Retinal pigment epithelial cell (primary cell): ENCODE results near the gene OTOA.
A peak's percentile ranks its signal among the peaks of the same experiment; 100 is the strongest.
"Not testable (repeated sequence)": the region's sequence is repeated elsewhere in the genome, so short reads cannot be mapped to it uniquely, and the experiment has no call there.

ENCODE experiments used
- DNase-seq: peaks from one replicate; pipeline ENCODE4 v3.0.0-alpha.2; 2010; ENCODE audit warnings: low read depth
- H3K4me3 ChIP-seq: 2 replicates; pipeline ENCODE4 v1.5.1; 2011; ENCODE audit warnings: mild to moderate bottlenecking, low read length, control low read depth, moderate library complexity
- TF ChIP-seq, protein P1 (sequence below): conservative IDR thresholded peaks from 2 replicates; pipeline ENCODE4 v1.5.1; 2011; ENCODE audit warnings: low read depth, low read length, control low read depth, inconsistent platforms

OTOA gene

GRCh38 chr16:21625026-21625425 lies 38.7 kb upstream of the OTOA start:
- TF ChIP-seq, protein P1, sequence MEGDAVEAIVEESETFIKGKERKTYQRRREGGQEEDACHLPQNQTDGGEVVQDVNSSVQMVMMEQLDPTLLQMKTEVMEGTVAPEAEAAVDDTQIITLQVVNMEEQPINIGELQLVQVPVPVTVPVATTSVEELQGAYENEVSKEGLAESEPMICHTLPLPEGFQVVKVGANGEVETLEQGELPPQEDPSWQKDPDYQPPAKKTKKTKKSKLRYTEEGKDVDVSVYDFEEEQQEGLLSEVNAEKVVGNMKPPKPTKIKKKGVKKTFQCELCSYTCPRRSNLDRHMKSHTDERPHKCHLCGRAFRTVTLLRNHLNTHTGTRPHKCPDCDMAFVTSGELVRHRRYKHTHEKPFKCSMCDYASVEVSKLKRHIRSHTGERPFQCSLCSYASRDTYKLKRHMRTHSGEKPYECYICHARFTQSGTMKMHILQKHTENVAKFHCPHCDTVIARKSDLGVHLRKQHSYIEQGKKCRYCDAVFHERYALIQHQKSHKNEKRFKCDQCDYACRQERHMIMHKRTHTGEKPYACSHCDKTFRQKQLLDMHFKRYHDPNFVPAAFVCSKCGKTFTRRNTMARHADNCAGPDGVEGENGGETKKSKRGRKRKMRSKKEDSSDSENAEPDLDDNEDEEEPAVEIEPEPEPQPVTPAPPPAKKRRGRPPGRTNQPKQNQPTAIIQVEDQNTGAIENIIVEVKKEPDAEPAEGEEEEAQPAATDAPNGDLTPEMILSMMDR, result no peak
- H3K4me3 ChIP-seq, result no peak overlapping the region

DNA sequence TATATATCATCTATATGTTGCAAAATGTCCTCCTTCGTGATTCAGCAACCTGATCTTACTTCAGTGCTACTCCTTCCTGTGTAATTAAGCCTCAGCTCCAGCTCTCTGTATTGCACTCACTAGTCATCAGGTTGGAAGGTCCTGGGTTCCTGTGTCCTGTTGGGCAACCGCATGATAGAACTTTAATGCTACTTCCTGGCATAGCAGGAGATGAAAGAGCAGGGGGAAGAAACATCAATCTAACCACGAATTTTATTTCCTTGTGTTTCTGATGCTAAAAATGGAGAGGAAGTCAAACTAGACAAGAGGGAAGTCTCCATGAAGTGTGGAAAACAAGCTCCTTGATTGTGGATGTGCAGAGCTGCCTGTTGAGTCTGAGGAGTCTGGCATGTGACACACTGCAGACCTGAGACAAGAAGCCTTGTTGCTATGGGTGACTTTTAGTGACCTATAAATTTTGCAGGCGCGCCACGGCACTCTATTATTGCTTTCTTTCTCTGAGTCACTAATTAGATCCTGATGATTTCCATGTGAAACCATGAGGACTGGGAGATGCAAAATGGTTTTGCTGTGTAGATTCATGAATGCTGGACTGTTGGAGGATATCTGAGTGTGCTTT lies 37.0 kb upstream of the OTOA start:
- TF ChIP-seq, protein P1, result no peak
- DNase-seq, result peak; percentile 68
- H3K4me3 ChIP-seq, result no peak overlapping the region

More at GRCh38 chr16:21625026-21625425, 38.7 kb upstream of the OTOA start:
- no peak for DNase-seq

DNA sequence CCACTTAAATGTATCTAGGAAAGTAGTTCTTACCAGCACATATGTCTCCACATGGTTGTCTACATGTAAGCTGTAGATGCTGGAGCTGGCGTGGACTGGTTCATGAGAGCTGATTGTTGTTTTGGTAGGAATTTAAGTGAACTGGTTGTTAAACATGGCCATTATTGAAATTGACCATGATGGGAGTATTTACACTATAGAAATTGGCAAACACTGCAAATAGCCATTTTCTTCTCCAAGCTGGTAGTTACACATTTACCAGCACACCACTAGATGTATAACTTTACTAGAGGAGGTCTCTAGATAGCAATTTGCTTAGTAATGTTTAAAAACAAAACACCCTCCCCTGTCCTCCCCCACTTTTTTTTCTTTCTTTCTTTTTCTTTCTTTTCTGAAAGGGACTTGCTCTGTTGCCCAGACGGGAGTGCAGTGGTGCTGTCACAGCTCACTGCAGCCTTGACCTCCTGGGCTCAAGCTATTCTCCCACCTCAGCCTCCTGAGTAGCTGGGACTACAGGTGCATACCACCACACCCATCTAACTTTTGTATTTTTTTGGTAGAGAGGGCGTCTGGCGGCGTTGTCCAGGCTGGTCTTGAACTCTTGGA lies 35.5 kb upstream of the OTOA start:
- DNase-seq, result no peak
- TF ChIP-seq, protein P1, result no peak

GRCh38 chr16:21628772-21629171 lies 35.0 kb upstream of the OTOA start:
- no peak for DNase-seq
- H3K4me3 ChIP-seq, result no peak overlapping the region
- TF ChIP-seq, protein P1, result no peak

More for the DNA sequence above, 35.5 kb upstream of the OTOA start:
- H3K4me3 ChIP-seq, result no peak overlapping the region

DNA sequence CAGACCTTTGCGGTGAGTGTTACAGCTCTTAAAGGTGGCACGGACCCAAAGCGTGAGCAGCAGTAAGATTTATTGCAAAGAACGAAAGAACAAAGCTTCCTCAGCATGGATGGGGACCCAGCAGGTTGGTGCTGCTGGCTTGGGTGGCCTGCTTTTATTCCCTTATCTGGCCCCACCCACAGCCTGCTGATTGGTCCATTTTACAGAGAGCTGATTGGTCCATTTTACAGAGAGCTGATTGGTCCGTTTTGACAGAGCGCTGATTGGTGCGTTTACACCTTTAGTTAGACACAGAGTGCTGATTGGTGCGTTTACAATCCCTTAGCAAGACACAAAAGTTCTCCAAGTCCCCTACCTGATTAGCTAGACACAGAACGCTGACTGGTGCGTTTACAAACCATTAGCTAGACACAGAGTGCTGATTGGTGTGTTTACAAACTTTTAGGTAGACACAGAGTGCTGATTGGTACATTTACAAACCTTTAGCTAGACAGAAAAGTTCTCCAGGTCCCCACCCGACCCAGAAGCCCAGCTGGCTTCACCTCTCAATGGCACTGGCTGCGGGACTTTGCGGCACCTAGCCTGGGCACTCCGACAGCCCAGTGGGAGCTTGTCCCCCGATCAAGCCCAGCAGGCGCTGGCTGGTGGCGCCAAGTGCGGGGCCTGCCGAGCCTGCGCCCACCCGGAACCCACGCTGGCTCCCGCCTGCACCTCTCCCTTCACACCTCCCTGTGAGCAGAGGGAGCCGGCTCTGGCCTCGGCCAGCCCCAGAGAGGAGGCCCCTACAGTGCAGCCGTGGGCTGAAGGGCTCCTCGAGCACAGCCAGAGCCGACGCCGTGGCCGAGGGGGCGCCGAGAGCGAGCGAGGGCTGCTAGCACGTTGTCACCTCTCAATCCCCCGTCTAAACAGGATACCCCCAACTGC lies 33.9 kb upstream of the OTOA start:
- DNase-seq, H3K4me3 ChIP-seq: not testable (repeated sequence)

DNA sequence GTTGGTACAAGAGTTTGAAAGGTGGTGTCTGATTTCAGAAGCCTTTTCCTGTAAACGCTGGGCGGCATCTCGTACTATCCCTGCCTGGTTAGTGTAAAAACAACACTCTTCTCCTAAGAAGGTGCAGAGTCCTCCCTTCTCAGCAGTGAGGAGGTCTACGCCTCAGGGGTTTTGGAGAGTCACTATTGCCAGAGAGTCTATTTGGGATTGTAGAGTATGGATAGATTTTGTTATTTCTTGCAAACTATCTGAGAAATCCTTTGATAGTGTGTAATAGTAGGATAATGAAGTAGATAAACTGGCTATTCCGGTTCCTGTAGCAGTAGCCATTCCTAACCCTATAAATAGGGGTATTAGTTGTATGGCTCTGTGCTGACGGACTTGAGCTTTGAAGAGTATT lies 32.9 kb upstream of the OTOA start:
- not testable (repeated sequence) for DNase-seq, H3K4me3 ChIP-seq

DNA sequence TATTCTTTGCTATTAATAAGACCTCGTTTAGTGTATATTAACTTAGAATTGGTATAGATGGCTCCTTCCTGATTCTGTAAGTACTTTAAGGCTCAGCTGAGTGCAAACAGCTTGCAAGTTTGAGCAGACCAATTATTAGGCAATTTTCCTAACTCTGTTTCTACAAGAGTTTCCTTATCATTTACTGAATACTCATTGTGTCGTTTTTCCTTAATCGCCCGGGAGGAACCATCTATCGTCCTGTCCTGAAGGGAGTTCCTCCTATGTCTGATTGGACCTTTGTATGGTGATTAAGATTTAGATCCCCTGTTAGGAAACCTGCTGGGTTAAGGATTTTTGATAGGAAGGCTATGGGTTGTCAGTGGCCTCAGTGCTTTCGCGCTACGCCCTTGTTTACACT lies 32.4 kb upstream of the OTOA start:
- DNase-seq, result not testable (repeated sequence)

DNA sequence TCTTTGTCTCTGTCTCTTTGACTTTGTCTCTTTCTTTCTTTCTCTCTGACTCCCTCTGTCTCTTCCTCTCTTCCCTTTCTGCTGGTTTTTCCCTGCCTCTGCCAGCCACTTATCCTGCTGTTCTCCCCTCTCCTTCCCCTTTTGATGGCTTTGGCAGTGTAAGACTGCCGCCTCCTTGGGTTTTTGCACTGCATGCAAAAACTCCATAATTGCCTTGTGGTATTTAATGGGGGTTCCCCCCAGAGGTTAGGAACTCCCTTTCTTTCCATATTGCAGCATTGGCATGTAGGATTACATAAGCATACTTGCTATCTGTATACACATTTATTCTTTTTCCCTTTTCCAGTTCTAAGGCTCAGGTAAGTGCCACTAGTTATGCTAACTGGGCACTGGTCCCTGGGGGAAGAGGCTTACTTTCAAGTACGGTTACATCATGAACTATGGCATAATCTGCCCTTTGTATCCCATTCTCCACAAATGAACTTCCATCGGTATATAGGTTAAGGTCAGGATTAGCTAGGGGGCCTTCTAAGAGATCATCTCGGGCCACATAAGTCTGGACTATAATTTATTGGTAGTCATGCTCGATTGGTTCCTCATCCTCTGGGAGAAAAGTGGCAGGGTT lies 31.7 kb upstream of the OTOA start:
- H3K4me3 ChIP-seq, DNase-seq: not testable (repeated sequence)

More for the DNA sequence above, 32.4 kb upstream of the OTOA start:
- not testable (repeated sequence) for H3K4me3 ChIP-seq

DNA sequence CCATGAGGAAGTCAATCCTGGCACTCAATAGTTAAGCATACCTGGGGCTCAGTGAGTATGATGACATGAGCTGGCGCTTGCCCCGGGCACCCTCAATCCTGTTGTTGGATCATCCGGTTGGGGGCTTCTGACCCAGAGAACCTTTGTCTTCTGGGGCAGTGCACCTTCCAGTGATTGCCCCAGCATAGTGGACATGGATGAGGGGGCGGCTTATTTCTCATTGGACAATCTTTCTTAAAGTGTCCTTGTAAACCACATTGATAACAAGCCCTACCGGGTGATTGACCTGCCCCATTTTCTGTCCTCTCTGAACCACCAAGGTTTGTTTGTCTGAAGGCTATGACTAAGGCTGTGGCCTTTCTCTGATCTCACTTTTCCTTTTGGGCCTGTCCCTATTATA lies 29.6 kb upstream of the OTOA start:
- TF ChIP-seq, protein P1, result no peak
- no peak overlapping the region for H3K4me3 ChIP-seq
- no peak for DNase-seq

- DNase-seq, H3K4me3 ChIP-seq: not testable (repeated sequence)
These were observed 28.1 kb upstream of the OTOA start for GRCh38 chr16:21635694-21636093.
